ENCODE data around the gene ELP1.

The ELP1 gene

DNA sequence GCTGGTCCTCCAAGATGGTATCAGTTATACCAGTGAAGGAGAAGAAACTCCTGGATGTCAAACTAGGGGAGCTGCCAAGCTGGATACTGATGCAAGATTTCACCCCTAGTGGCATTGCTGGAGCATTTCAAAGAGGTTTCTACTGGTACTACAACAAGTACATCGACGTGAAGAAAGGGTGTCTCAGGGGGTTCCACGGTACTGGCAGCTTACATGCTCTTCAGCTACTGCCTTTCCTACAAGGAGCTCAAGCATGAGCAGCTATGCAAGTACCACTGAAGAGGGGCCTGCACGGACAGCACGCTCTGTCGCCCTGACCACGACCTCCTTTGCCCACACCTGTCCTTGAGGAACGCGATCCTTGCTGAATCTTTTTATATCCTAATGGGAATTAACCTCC lies 97.6 kb downstream of the ELP1 start:
- Histone ChIP-seq H3K27me3 (ENCODE audit: insufficient read depth, low read length, poor library complexity, severe bottlenecking) (no peaks in the 10 kb centered on the region), H3K9me3 (ENCODE audit: insufficient read depth, low read depth, low read length) (no peaks in the 10 kb centered on the region), H3K4me1 (ENCODE audit: insufficient read depth, low read length, poor library complexity, severe bottlenecking) (peaks cover 12% of the 10 kb centered on the region), H2AFZ (ENCODE audit: low read length) (no peak overlapping the region), H3K79me2 (ENCODE audit: insufficient read depth, low read length) (no peaks in the 10 kb centered on the region), H3K4me2 (ENCODE audit: low read depth, low read length, poor library complexity, severe bottlenecking) (no peak overlapping the region), H4K20me1 (ENCODE audit: insufficient read depth, low read length, poor library complexity, severe bottlenecking) (no peaks in the 10 kb centered on the region), H3K9me2 (replicated peaks; ENCODE audit: low read depth, low read length) (no peaks in the 10 kb centered on the region), H3K9ac (ENCODE audit: low read depth, low read length, poor library complexity, severe bottlenecking) (no peak overlapping the region), H3K4me3 (ENCODE audit: low read length, poor library complexity, severe bottlenecking) (no peak overlapping the region), H3K36me3 (ENCODE audit: insufficient read depth, low read length) (no peaks in the 10 kb centered on the region), H3F3A (ENCODE audit: low read depth) (no peaks in the 10 kb centered on the region)
- TF ChIP-seq EZH2phosphoT487 (IDR thresholded peaks at IDR 0.05; ENCODE audit: borderline replicate concordance): no peak
- TF ChIP-seq, protein P1, sequence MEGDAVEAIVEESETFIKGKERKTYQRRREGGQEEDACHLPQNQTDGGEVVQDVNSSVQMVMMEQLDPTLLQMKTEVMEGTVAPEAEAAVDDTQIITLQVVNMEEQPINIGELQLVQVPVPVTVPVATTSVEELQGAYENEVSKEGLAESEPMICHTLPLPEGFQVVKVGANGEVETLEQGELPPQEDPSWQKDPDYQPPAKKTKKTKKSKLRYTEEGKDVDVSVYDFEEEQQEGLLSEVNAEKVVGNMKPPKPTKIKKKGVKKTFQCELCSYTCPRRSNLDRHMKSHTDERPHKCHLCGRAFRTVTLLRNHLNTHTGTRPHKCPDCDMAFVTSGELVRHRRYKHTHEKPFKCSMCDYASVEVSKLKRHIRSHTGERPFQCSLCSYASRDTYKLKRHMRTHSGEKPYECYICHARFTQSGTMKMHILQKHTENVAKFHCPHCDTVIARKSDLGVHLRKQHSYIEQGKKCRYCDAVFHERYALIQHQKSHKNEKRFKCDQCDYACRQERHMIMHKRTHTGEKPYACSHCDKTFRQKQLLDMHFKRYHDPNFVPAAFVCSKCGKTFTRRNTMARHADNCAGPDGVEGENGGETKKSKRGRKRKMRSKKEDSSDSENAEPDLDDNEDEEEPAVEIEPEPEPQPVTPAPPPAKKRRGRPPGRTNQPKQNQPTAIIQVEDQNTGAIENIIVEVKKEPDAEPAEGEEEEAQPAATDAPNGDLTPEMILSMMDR (conservative IDR thresholded peaks at IDR 0.05; ENCODE audit: low read length): no peak

DNA sequence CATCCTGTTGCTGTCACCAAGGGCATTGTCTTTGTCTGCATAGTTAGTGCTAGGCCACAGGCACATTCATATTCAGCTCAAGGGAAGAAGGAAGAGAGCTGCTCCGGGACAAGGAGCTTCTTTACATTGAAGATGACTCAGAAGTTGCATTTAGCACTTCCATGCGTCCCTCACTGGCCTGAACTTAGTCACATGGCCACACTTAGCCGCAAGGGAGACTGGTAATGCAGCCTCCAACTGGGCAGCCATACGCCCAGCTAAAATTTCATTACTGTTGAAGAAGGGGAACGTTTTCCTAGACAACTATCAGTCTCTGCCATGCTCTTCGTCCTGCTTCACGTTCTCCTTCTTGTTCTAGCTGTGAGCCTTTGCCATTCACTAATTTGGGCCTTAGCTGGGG lies 98.1 kb downstream of the ELP1 start:
- Histone ChIP-seq H3K4me2 (ENCODE audit: low read depth, low read length, poor library complexity, severe bottlenecking) (no peak overlapping the region), H3K27me3 (ENCODE audit: insufficient read depth, low read length, poor library complexity, severe bottlenecking) (no peaks in the 10 kb centered on the region), H3K9ac (ENCODE audit: low read depth, low read length, poor library complexity, severe bottlenecking) (no peak overlapping the region), H3K4me3 (ENCODE audit: low read length, poor library complexity, severe bottlenecking) (no peak overlapping the region), H3K36me3 (ENCODE audit: insufficient read depth, low read length) (no peaks in the 10 kb centered on the region), H3K79me2 (ENCODE audit: insufficient read depth, low read length) (no peaks in the 10 kb centered on the region), H3K9me2 (replicated peaks; ENCODE audit: low read depth, low read length) (no peaks in the 10 kb centered on the region), H2AFZ (ENCODE audit: low read length) (no peak overlapping the region), H3F3A (ENCODE audit: low read depth) (no peaks in the 10 kb centered on the region), H4K20me1 (ENCODE audit: insufficient read depth, low read length, poor library complexity, severe bottlenecking) (no peaks in the 10 kb centered on the region), H3K9me3 (ENCODE audit: insufficient read depth, low read depth, low read length) (no peaks in the 10 kb centered on the region), H3K4me1 (ENCODE audit: insufficient read depth, low read length, poor library complexity, severe bottlenecking) (peaks cover 12% of the 10 kb centered on the region)
- TF ChIP-seq, protein P1 (conservative IDR thresholded peaks at IDR 0.05; ENCODE audit: low read length): no peak
- no peak for TF ChIP-seq EZH2phosphoT487 (IDR thresholded peaks at IDR 0.05; ENCODE audit: borderline replicate concordance)

DNA sequence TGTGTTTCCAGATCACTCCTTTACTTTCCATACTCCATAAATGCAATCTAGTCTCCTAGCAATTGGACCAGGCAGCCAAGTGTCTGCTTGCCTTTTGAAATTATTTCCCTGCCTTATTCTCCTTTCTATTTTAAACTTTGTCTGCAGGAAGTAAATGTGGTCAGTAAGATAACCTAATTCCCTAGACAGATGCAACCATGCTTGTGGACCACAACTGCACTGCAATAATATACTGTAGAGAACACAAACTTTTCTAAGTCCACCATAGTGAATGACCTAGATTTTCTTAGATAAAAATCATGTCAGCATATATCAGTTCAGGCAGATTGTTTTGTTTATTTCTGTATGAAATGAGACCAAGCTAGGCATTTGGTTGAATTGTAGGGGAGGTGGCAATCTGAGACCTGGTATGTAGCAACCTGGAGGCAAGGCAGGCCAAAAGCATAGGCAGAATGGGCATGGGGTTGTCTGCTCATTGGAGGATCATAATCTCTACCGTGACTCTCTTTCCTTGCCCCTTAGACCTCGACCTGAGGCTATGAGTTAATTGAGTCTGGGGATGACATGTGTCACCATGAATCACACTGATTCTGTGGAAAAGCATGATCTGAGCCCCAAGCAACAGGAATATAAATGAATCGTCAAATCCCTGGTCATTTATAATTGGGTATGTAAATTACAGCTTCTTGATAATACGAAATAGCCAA lies 98.8 kb downstream of the ELP1 start:
- no peaks in the 10 kb centered on the region for H3K36me3 ChIP-seq (ENCODE audit: insufficient read depth, low read length)
- no peaks in the 10 kb centered on the region for H3K9me3 ChIP-seq (ENCODE audit: insufficient read depth, low read depth, low read length)
- H3K4me3 ChIP-seq (ENCODE audit: low read length, poor library complexity, severe bottlenecking): no peak overlapping the region
- no peaks in the 10 kb centered on the region for H4K20me1 ChIP-seq (ENCODE audit: insufficient read depth, low read length, poor library complexity, severe bottlenecking)
- H3K9me2 ChIP-seq (replicated peaks; ENCODE audit: low read depth, low read length): no peaks in the 10 kb centered on the region
- TF ChIP-seq EZH2phosphoT487 (IDR thresholded peaks at IDR 0.05; ENCODE audit: borderline replicate concordance): no peak
- TF ChIP-seq, protein P1 (conservative IDR thresholded peaks at IDR 0.05; ENCODE audit: low read length): no peak
- H3K4me2 ChIP-seq (ENCODE audit: low read depth, low read length, poor library complexity, severe bottlenecking): no peak overlapping the region
- H3K9ac ChIP-seq (ENCODE audit: low read depth, low read length, poor library complexity, severe bottlenecking): no peak overlapping the region
- no peaks in the 10 kb centered on the region for H3K27me3 ChIP-seq (ENCODE audit: insufficient read depth, low read length, poor library complexity, severe bottlenecking)
- no peaks in the 10 kb centered on the region for H3F3A ChIP-seq (ENCODE audit: low read depth)
- H2AFZ ChIP-seq (ENCODE audit: low read length): no peak overlapping the region
- H3K4me1 ChIP-seq (ENCODE audit: insufficient read depth, low read length, poor library complexity, severe bottlenecking): peaks cover 12% of the 10 kb centered on the region
- H3K79me2 ChIP-seq (ENCODE audit: insufficient read depth, low read length): no peaks in the 10 kb centered on the region

Data from Loucy (cell line).